Ovary (tissue), 9 donors: Measurements from ENCODE around the gene NPAS3. TPM values are rescaled to one million over a fixed set of nuclear protein-coding genes. Genes with fewer than 3 reads are reported as not detected.

Experiments used
- DNase-seq, 5 donors: peaks; one replicate each; pipeline ENCODE4 v3.0.0-alpha.2; 2019 to 2020
- H3K27ac ChIP-seq, 2 donors: fragments of 200-600 bp; one replicate each; pipeline versions ENCODE4 v1.5.1 to v1.8.0; 2019 to 2022
- H3K27me3 ChIP-seq: fragments of 200-600 bp; one replicate; pipeline ENCODE4 v1.8.0; 2022
- H3K36me3 ChIP-seq: fragments of 200-600 bp; sonication (generic); one replicate; pipeline ENCODE4 v1.5.1; 2019
- H3K4me1 ChIP-seq: one replicate; pipeline ENCODE4 v1.8.1; 2013; ENCODE audit warnings: mild to moderate bottlenecking, moderate library complexity; ENCODE audit not compliant: insufficient read depth
- H3K4me3 ChIP-seq: fragments of 200-600 bp; sonication (generic); one replicate; pipeline ENCODE4 v1.5.1; 2017
- H3K9me3 ChIP-seq, 2 donors: fragments of 200-600 bp in 1 of 2; sonication (generic) in 1 of 2; one replicate each; pipeline versions ENCODE4 v1.5.1 to v1.8.1; 2013 to 2019; ENCODE audit warnings: mild to moderate bottlenecking in 1 of 2, moderate library complexity in 1 of 2
- CTCF ChIP-seq, 3 donors: fragments of 450-650 bp in 2 of 3; fragments of 200-600 bp in 1 of 3; IDR thresholded peaks; one replicate each; pipeline versions ENCODE4 v1.5.1 to v1.8.0; 2016 to 2022; ENCODE audit warnings: antibody characterized with exemption in 3 of 3, mild to moderate bottlenecking in 1 of 3
- EP300 ChIP-seq: sonication (generic); formaldehyde crosslinking; IDR thresholded peaks from one replicate; pipeline ENCODE4 v1.6.1; 2017; ENCODE audit warnings: antibody characterized with exemption
- POLR2A ChIP-seq: fragments of 450-650 bp; IDR thresholded peaks from one replicate; pipeline ENCODE4 v1.6.1; 2017; ENCODE audit warnings: antibody characterized with exemption, mild to moderate bottlenecking, moderate library complexity
- WGBS, 3 donors: extraction: QIAGEN DNeasy Blood & Tissue Kit in 1 of 3; methylation state at CpG; one replicate each; pipeline versions ENCODE4 v1.1.5 to v1.1.7; 2013 to 2017; 5-methylcytosine and 5-hydroxymethylcytosine counted together
- intact Hi-C, 4 donors: fragments of 100-400 bp; cut with DNase I; formaldehyde crosslinking; loops; one replicate each; pipeline versions ENCODE4 v1.11.0 to v1.15.1; 2022 to 2023
- polyA plus RNA-seq, 2 donors: library from polyadenylated mRNA; stranded (reverse); fragments of 200-250 nt in 1 of 2; fragments of 350-450 nt in 1 of 2; fragmentation: Illumina TruSeq in 1 of 2; extraction: RNeasy Lipid Tissue Mini Kit (QIAGEN cat#74804) in 1 of 2; gene quantifications; one replicate each; pipeline ENCODE4 v1.2.3, GENCODE V29; 2013 to 2014
- total RNA-seq, 7 donors: library from RNA; depleted of rRNA in 2 of 7; stranded (reverse); fragments of >200 nt in 2 of 7; fragmentation: NEBNext Ultra II Directional in 3 of 7; extraction: Animal tissue kit (Norgen Biotek cat#: 25700) in 3 of 7; gene quantifications; one replicate each; pipeline versions ENCODE4 v1.1.0 to v1.2.4, GENCODE V29; 2016 to 2023
- donor health status: DM: no; HTN: no; CAD: no; lungs with moderate emphysema.
- donor health status: DM: no; HTN: no; CAD: no.
- donor health status: Bipolar disorder and iron deficiency.
- donor health status: DM: yes; HTN: yes; CAD: no.
- donor health status: DM: no; HTN: no; CAD: no.
- donor health status: DM: yes; HTN: yes; CAD: no.

The NPAS3 gene
- total and polyA plus RNA-seq, 9 donors: 1.9 to 15.4 (median 11.4) TPM

- TF ChIP-seq POLR2A: no peak
- no peak for TF ChIP-seq EP300
- no peak for TF ChIP-seq CTCF (IDR thresholded peaks at IDR 0.05)
- H3K27ac ChIP-seq: no peak overlapping the region
- 87 to 88% (median 88%) methylated on average over 9 of the region's 9 CpGs for WGBS, 3 donors
- intact Hi-C loops: no loop called here
- no peaks in the 10 kb centered on the region for H3K36me3 ChIP-seq
- H3K4me3 ChIP-seq: no peak overlapping the region
- no peaks in the 10 kb centered on the region for H3K27me3 ChIP-seq
- DNase-seq: no peak
- no peaks in the 10 kb centered on the region for H3K9me3 ChIP-seq
- no peaks in the 10 kb centered on the region for H3K4me1 ChIP-seq
These were observed 123.8 kb downstream of the NPAS3 start for GRCh38 chr14:33062476-33062875.

GRCh38 chr14:33062881-33063280 lies 124.2 kb downstream of the NPAS3 start:
- H3K27ac ChIP-seq: no peak overlapping the region
- TF ChIP-seq CTCF (IDR thresholded peaks at IDR 0.05): no peak
- no peaks in the 10 kb centered on the region for H3K36me3 ChIP-seq
- H3K9me3 ChIP-seq: no peaks in the 10 kb centered on the region
- 35 to 65% (median 44%) methylated on average over 2 of the region's 2 CpGs for WGBS, 3 donors
- H3K4me3 ChIP-seq: no peak overlapping the region
- DNase-seq: no peak
- intact Hi-C loops: no loop called here
- H3K27me3 ChIP-seq: no peaks in the 10 kb centered on the region
- no peaks in the 10 kb centered on the region for H3K4me1 ChIP-seq

GRCh38 chr14:33063521-33063920 lies 124.8 kb downstream of the NPAS3 start:
- 83 to 87% (median 84%) methylated on average over 4 of the region's 4 CpGs for WGBS, 3 donors
- intact Hi-C loops: no loop called here

GRCh38 chr14:33065634-33066033 lies 127.0 kb downstream of the NPAS3 start:
- Histone ChIP-seq H3K27me3 (no peaks in the 10 kb centered on the region), H3K27ac (no peak overlapping the region), H3K9me3 (no peaks in the 10 kb centered on the region), H3K4me3 (no peak overlapping the region), H3K4me1 (no peaks in the 10 kb centered on the region), H3K36me3 (no peaks in the 10 kb centered on the region)
- TF ChIP-seq CTCF (IDR thresholded peaks at IDR 0.05) (no peak), POLR2A (no peak), EP300 (no peak)
- intact Hi-C loops: no loop called here
- no peak for DNase-seq

More at GRCh38 chr14:33063521-33063920, 124.8 kb downstream of the NPAS3 start:
- no peak overlapping the region for H3K4me3 ChIP-seq
- no peaks in the 10 kb centered on the region for H3K9me3 ChIP-seq
- no peaks in the 10 kb centered on the region for H3K36me3 ChIP-seq
- no peak for TF ChIP-seq EP300
- TF ChIP-seq CTCF (IDR thresholded peaks at IDR 0.05): no peak
- TF ChIP-seq POLR2A: no peak
- H3K27me3 ChIP-seq: no peaks in the 10 kb centered on the region
- no peaks in the 10 kb centered on the region for H3K4me1 ChIP-seq
- no peak overlapping the region for H3K27ac ChIP-seq
- DNase-seq: no peak

- WGBS, 3 donors: 79 to 96% (median 91%) methylated on average over 3 of the region's 3 CpGs
These were observed 129.4 kb downstream of the NPAS3 start for GRCh38 chr14:33068040-33068439.

More at GRCh38 chr14:33068040-33068439, 129.4 kb downstream of the NPAS3 start:
- H3K27me3 ChIP-seq: no peaks in the 10 kb centered on the region
- DNase-seq: no peak
- H3K4me1 ChIP-seq: no peaks in the 10 kb centered on the region
- intact Hi-C loops: no loop called here
- H3K4me3 ChIP-seq: no peak overlapping the region
- no peak for TF ChIP-seq CTCF (IDR thresholded peaks at IDR 0.05)
- TF ChIP-seq EP300: no peak
- no peak for TF ChIP-seq POLR2A
- H3K27ac ChIP-seq: no peak overlapping the region
- no peaks in the 10 kb centered on the region for H3K9me3 ChIP-seq
- H3K36me3 ChIP-seq: no peaks in the 10 kb centered on the region
